HTR-8/SVneo (cell line): ENCODE results near the gene DDX42.

Experiments
- DNase-seq: peaks from one replicate; pipeline ENCODE4 v3.0.0; 2011; ENCODE audit warnings: low spot score, mixed read lengths; ENCODE audit not compliant: insufficient read length
- FAIRE-seq: peaks from 2 replicates; lab custom pipeline; 2011; peaks lifted over from hg19 to GRCh38; lab: Jason Lieb, UNC

Gene DDX42

GRCh38 chr17:63819131-63819530, 45.2 kb downstream of the DDX42 start:
- no peak for FAIRE-seq

GRCh38 chr17:63819585-63820537, 45.9 kb downstream of the DDX42 start:
- DNase-seq (no peak), FAIRE-seq (no peak)

More at GRCh38 chr17:63819131-63819530, 45.2 kb downstream of the DDX42 start:
- DNase-seq = no peak

GRCh38 chr17:63820963-63821561, 47.1 kb downstream of the DDX42 start:
- DNase-seq = no peak
- no peak for FAIRE-seq

- DNase-seq = no peak
- FAIRE-seq = peak; percentile 31
Measured at GRCh38 chr17:63821804-63822203, 47.8 kb downstream of the DDX42 start.

GRCh38 chr17:63822537-63822936, 48.6 kb downstream of the DDX42 start:
- DNase-seq = no peak
- FAIRE-seq = no peak

- DNase-seq = no peak
- FAIRE-seq = no peak
Measured at GRCh38 chr17:63823659-63824331, 49.8 kb downstream of the DDX42 start.

- FAIRE-seq = no peak
Measured at GRCh38 chr17:63824362-63824761, 50.4 kb downstream of the DDX42 start.

GRCh38 chr17:63826468-63827001, 52.6 kb downstream of the DDX42 start:
- DNase-seq (peak; percentile 42), FAIRE-seq (peak; percentile 26)

More at GRCh38 chr17:63824362-63824761, 50.4 kb downstream of the DDX42 start:
- no peak for DNase-seq

GRCh38 chr17:63827002-63827800, 53.2 kb downstream of the DDX42 start, which contains the start of the genes FTSJ3 and PSMC5:
TSS of gene FTSJ3 (minus strand) at chr17:63827663. CDS start at chr17:63826902, 761 bp downstream.
TSS of gene PSMC5 (plus strand) at chr17:63827431. CDS start at chr17:63827491, 60 bp downstream.
- FAIRE-seq = peak; percentile 98
- DNase-seq = peak; percentile 99

GRCh38 chr17:63827801-63828221, 53.8 kb downstream of the DDX42 start:
- FAIRE-seq (no peak), DNase-seq (no peak)

- FAIRE-seq (no peak), DNase-seq (no peak)
Measured at GRCh38 chr17:63828936-63829335, 55.0 kb downstream of the DDX42 start.

GRCh38 chr17:63830278-63830677, 56.3 kb downstream of the DDX42 start:
- DNase-seq = no peak
- FAIRE-seq = no peak

GRCh38 chr17:63830904-63831491, 57.0 kb downstream of the DDX42 start:
- FAIRE-seq = no peak
- DNase-seq = no peak

- DNase-seq = no peak
Measured at GRCh38 chr17:63831505-63831904, 57.5 kb downstream of the DDX42 start.

GRCh38 chr17:63832014-63832413, 58.0 kb downstream of the DDX42 start:
- FAIRE-seq = no peak
- no peak for DNase-seq

More at GRCh38 chr17:63831505-63831904, 57.5 kb downstream of the DDX42 start:
- FAIRE-seq = no peak

- FAIRE-seq = no peak
- DNase-seq = no peak
Measured at GRCh38 chr17:63832455-63832854, 58.5 kb downstream of the DDX42 start.

- FAIRE-seq (no peak), DNase-seq (no peak)
Measured at GRCh38 chr17:63833026-63833740, 59.2 kb downstream of the DDX42 start.

GRCh38 chr17:63833741-63834373, 59.9 kb downstream of the DDX42 start:
- FAIRE-seq (no peak), DNase-seq (no peak)
